BE2C (cell line): Measurements from ENCODE around the gene GAMT.

ENCODE experiments used
- DNase-seq: peaks from one replicate; pipeline ENCODE4 v3.0.0-alpha.2; 2020
- H3K27me3 ChIP-seq: fragments of 250-450 bp; sonication (Bioruptor Pico); 2 replicates; pipeline ENCODE4 v1.5.1; 2020; ENCODE audit warnings: mild to moderate bottlenecking
- H3K36me3 ChIP-seq: fragments of 250-450 bp; sonication (Bioruptor Pico); 2 replicates; pipeline ENCODE4 v1.5.1; 2020; ENCODE audit warnings: mild to moderate bottlenecking
- H3K4me1 ChIP-seq: fragments of 250-450 bp; sonication (Bioruptor Pico); 2 replicates; pipeline ENCODE4 v1.5.1; 2020
- H3K4me3 ChIP-seq: 2 replicates; pipeline ENCODE4 v1.5.1; 2011; ENCODE audit warnings: low read depth, low read length
- H3K9me3 ChIP-seq: fragments of 250-450 bp; sonication (Bioruptor Pico); 2 replicates; pipeline ENCODE4 v1.5.1; 2020
- CTCF ChIP-seq: IDR thresholded peaks from 2 replicates; pipeline ENCODE4 v1.5.1; 2012; ENCODE audit warnings: mild to moderate bottlenecking, low read depth, low read length

GAMT gene

GRCh38 chr19:1354970-1355567, 46.3 kb downstream of the GAMT start:
- H3K36me3 ChIP-seq: peaks cover 25% of the 10 kb centered on the region
- H3K4me3 ChIP-seq: peak overlapping the region; percentile 72
- no peaks in the 10 kb centered on the region for H3K9me3 ChIP-seq
- H3K27me3 ChIP-seq: no peaks in the 10 kb centered on the region
- peaks cover 27% of the 10 kb centered on the region for H3K4me1 ChIP-seq
- no peak for DNase-seq
- TF ChIP-seq CTCF: no peak

GRCh38 chr19:1353144-1353543, 48.2 kb downstream of the GAMT start:
- Histone ChIP-seq H3K4me1 (peaks cover 21% of the 10 kb centered on the region), H3K36me3 (peaks cover 7% of the 10 kb centered on the region), H3K4me3 (no peak overlapping the region), H3K9me3 (no peaks in the 10 kb centered on the region), H3K27me3 (no peaks in the 10 kb centered on the region)
- no peak for DNase-seq
- TF ChIP-seq CTCF: no peak

- no peaks in the 10 kb centered on the region for H3K36me3 ChIP-seq
- no peak for TF ChIP-seq CTCF
- no peaks in the 10 kb centered on the region for H3K9me3 ChIP-seq
- no peaks in the 10 kb centered on the region for H3K27me3 ChIP-seq
- DNase-seq: peak; percentile 83
- H3K4me3 ChIP-seq: peak overlapping the region; percentile 7; the same call in 1 of the 2 replicates
- H3K4me1 ChIP-seq: peaks cover 16% of the 10 kb centered on the region
These were observed 49.9 kb downstream of the GAMT start for GRCh38 chr19:1351381-1351851.

- TF ChIP-seq CTCF: no peak
- no peaks in the 10 kb centered on the region for H3K36me3 ChIP-seq
- DNase-seq: no peak
- H3K27me3 ChIP-seq: no peaks in the 10 kb centered on the region
- no peaks in the 10 kb centered on the region for H3K9me3 ChIP-seq
- peak overlapping the region; percentile 9; the same call in 1 of the 2 replicates for H3K4me3 ChIP-seq
- H3K4me1 ChIP-seq: peaks cover 16% of the 10 kb centered on the region
These were observed 50.5 kb downstream of the GAMT start for GRCh38 chr19:1350867-1351266.

- TF ChIP-seq CTCF: no peak
- H3K4me1 ChIP-seq: peaks cover 13% of the 10 kb centered on the region
- no peaks in the 10 kb centered on the region for H3K9me3 ChIP-seq
- DNase-seq: no peak
- H3K4me3 ChIP-seq: no peak overlapping the region
- no peaks in the 10 kb centered on the region for H3K27me3 ChIP-seq
- no peaks in the 10 kb centered on the region for H3K36me3 ChIP-seq
These were observed 52.1 kb downstream of the GAMT start for GRCh38 chr19:1349211-1349610.
